Upper lobe of right lung (tissue), 1 donor: Measurements from ENCODE around the gene DEPP1. TPM values are rescaled to one million over a fixed set of nuclear protein-coding genes. Genes with fewer than 3 reads are reported as not detected.

Source experiments
- ATAC-seq: fragments of 200-7000 bp; cut with Tn5 transposase; one replicate; pipeline ENCODE4 v1.9.1; 2020; ENCODE audit warnings: mild to moderate bottlenecking, moderate library complexity
- DNase-seq: peaks from one replicate; pipeline ENCODE4 v3.0.0-alpha.2; 2020
- H3K27ac ChIP-seq: fragments of 200-600 bp; one replicate; pipeline ENCODE4 v1.8.0; 2022
- H3K27me3 ChIP-seq: fragments of 200-600 bp; one replicate; pipeline ENCODE4 v1.8.0; 2022; ENCODE audit warnings: mild to moderate bottlenecking
- H3K36me3 ChIP-seq: fragments of 200-600 bp; one replicate; pipeline ENCODE4 v1.8.0; 2022
- H3K4me1 ChIP-seq: fragments of 200-600 bp; one replicate; pipeline ENCODE4 v1.8.0; 2022
- H3K4me3 ChIP-seq: fragments of 200-600 bp; one replicate; pipeline ENCODE4 v1.8.0; 2022; ENCODE audit warnings: mild to moderate bottlenecking
- H3K9me3 ChIP-seq: fragments of 200-600 bp; one replicate; pipeline ENCODE4 v1.8.0; 2022
- CTCF ChIP-seq: fragments of 200-600 bp; IDR thresholded peaks from one replicate; pipeline ENCODE4 v1.8.0; 2022; ENCODE audit warnings: antibody characterized with exemption
- intact Hi-C: fragments of 100-400 bp; cut with DNase I; formaldehyde crosslinking; loops from one replicate; pipeline ENCODE4 v1.11.0; 2022
- total RNA-seq: library from RNA; stranded (reverse); fragmentation: NEBNext Ultra II Directional; extraction: Animal tissue kit (Norgen Biotek cat#: 25700); gene quantifications from one replicate; pipeline ENCODE4 v1.2.1, GENCODE V29; 2021
- donor health status: DM: no; HTN: yes; CAD: no; lungs with severe emphysema.

Gene DEPP1
- total RNA-seq, 1 donor from 2014 or later, result 160 TPM

GRCh38 chr10:44928462-44928861 lies 50.1 kb downstream of the DEPP1 start:
- intact Hi-C loops, result no loop called here
- no peaks in the 10 kb centered on the region for H3K4me1 ChIP-seq
- ATAC-seq (no peak), DNase-seq (no peak)
- H3K9me3 ChIP-seq, result no peaks in the 10 kb centered on the region
- H3K27me3 ChIP-seq, result no peaks in the 10 kb centered on the region
- H3K27ac ChIP-seq, result no peak overlapping the region
- no peak overlapping the region for H3K4me3 ChIP-seq
- H3K36me3 ChIP-seq, result no peaks in the 10 kb centered on the region
- no peak for TF ChIP-seq CTCF

GRCh38 chr10:44927352-44927751 lies 51.3 kb downstream of the DEPP1 start:
- intact Hi-C loops, result no loop called here
- no peak for ATAC-seq
- H3K4me3 ChIP-seq, result no peak overlapping the region
- TF ChIP-seq CTCF, result no peak
- no peak overlapping the region for H3K27ac ChIP-seq
- no peak for DNase-seq
- H3K36me3 ChIP-seq, result no peaks in the 10 kb centered on the region
- H3K27me3 ChIP-seq, result no peaks in the 10 kb centered on the region
- H3K4me1 ChIP-seq, result no peaks in the 10 kb centered on the region
- H3K9me3 ChIP-seq, result no peaks in the 10 kb centered on the region

GRCh38 chr10:44926751-44927351 lies 51.8 kb downstream of the DEPP1 start:
- Histone ChIP-seq H3K27me3 (no peaks in the 10 kb centered on the region), H3K4me1 (no peaks in the 10 kb centered on the region), H3K36me3 (no peaks in the 10 kb centered on the region), H3K4me3 (no peak overlapping the region), H3K9me3 (no peaks in the 10 kb centered on the region), H3K27ac (no peak overlapping the region)
- no peak for TF ChIP-seq CTCF
- ATAC-seq (no peak), DNase-seq (no peak)
- intact Hi-C loops, result no loop called here

Other genes starting within 250 kb of the DEPP1 start
- gene TMEM72, start 67.5 kb downstream of the DEPP1 start, total RNA-seq, result not detected
- gene RASSF4, start 19.0 kb downstream of the DEPP1 start, total RNA-seq, result 40.9 TPM
- 26.9 TPM for gene ZNF22, start 22.1 kb upstream of the DEPP1 start, total RNA-seq